Forelimb muscle (tissue), 1 donor: ENCODE results near the gene MAP3K8. TPM values are rescaled to one million over a fixed set of nuclear protein-coding genes. Genes with fewer than 3 reads are reported as not detected.

Experiments used
- DNase-seq: peaks from one replicate; pipeline ENCODE4 v3.0.0-alpha.2; 2013; ENCODE audit warnings: low read depth
- polyA plus RNA-seq: library from polyadenylated mRNA; unstranded; fragments of 120-200 nt; gene quantifications from one replicate; pipeline ENCODE4 v1.2.1, GENCODE V29; 2013; ENCODE audit not compliant: insufficient read length

Gene MAP3K8
- 2.4 TPM for polyA plus RNA-seq

- no peak for DNase-seq
These were observed at the start of gene MAP3K8 for GRCh38 chr10:30433730-30434272. TSS of gene MAP3K8 (plus strand) at chr10:30434184. CDS start at chr10:30438939, 4,755 bp downstream.

DNA sequence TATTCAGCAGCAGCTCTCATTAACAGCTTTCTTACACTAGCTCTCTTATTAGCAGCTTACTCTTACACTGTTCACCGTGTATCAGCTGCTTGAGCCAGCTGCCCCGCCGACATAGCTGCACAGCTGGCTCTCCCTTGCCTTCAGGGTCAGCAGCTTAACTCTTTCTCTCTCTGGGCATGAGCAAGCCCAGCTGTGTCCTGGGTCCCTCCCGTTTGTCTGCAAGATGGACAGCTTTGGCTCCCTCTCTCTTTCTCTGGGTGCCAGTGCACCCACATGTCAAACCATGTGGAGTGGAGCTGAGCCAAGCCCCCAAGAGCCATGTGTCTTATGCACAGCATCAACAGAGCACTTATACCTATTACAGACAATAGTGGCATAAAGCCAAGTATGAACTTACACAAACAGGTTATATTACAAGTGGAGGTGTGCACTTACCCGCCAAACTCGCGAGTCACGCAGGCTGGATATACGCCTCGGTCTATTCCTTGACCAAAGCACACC lies 49.2 kb upstream of the MAP3K8 start:
- no peak for DNase-seq

DNA sequence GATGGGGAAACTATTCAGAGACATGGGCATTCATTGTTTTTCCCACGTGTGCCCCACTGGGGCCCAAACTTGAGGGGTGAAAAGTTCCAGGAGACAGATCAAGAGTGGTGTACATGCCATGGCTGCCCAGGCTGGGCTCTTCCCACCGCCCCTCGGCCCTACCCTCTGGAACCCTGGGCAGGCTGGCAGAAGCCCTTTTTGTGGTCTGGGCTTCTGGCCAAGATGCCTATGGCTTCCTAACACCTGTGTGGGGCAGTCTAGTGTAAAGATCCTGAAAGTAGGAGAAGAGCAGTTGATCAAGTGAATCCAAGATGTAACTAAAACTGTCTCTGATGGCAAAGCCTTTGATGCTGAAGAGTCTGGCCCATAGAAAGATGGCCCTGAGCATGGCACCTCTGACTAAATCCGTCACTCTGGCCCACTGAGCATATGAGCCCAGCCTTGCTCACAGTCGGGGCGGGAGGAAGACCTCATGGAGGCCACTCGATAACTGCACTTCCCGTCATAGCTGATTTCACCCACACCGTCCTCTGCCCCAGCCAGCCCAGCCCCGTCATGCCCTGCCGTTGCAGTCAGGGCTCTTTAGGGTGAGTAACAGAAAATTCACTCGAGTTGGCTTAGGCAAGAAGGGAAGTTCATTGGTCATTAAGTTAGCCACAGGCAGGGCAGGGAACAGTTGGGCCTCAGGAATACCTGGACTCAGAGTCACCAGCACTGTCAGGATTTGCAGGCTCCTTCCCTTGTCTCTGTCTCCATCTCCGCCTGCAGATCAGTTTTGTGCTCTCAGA lies 47.0 kb upstream of the MAP3K8 start:
- DNase-seq = no peak

- DNase-seq = no peak
These were observed 46.2 kb upstream of the MAP3K8 start for GRCh38 chr10:30387646-30388243.

DNA sequence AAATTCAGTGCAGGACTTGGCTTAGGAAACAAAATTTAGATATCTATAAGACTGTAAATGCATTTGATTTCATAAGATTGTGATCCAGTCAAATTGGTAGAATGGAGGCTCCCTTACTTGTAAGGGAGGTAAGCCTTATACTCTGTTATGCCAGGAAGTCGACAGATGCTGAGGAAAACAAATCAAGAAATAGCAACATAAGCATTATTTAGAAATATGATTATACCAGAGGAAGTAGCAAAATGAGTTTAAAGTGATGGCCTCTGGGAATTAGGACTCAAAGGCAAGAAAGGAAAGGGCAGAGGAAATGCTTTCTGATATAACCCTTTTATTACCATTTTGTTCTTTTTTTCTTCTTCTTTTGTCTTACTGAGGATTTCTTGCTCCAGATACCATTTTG lies 44.4 kb upstream of the MAP3K8 start:
- no peak for DNase-seq

GRCh38 chr10:30390207-30390606 lies 43.8 kb upstream of the MAP3K8 start:
- DNase-seq = no peak

DNA sequence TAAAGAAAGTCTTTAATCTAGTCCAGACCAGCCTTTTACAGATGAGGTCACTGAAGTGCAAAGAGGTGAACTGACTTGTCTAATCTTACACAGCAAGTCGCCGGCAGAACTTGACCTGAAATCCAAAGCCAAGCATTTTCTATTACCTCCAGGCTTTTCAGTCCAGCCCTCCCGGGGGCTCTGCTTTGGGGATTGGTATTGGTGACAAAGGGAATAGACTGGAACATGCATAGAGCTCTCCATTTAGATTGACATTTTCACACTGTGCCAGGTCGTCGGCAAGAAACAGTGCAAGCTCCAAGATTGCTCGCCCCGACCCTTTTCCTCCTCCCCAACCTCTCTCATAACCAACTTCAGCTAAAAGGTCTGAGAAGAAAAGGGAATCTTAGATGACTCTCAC lies 42.7 kb upstream of the MAP3K8 start:
- DNase-seq = no peak

DNA sequence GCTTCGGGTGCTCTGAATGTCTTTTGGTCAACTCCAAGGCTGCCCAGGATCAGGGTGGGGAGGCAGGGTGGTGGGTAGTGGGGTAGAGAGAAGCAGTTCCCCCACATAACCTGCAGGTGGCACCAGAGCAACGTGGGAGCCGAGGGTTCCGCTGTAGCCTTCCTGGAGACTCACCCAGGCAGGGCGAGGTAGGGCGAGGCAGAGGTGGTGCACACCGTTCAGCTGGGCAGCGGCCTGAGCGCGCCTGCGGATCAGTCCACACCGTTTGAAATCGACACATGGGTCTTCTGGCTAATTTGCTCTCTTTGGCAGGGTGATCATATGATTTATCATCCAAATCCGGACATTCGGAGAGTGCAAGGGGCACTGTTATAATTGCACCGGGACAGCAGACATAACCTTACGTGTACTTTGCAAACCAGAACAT lies 41.4 kb upstream of the MAP3K8 start:
- DNase-seq = no peak

DNA sequence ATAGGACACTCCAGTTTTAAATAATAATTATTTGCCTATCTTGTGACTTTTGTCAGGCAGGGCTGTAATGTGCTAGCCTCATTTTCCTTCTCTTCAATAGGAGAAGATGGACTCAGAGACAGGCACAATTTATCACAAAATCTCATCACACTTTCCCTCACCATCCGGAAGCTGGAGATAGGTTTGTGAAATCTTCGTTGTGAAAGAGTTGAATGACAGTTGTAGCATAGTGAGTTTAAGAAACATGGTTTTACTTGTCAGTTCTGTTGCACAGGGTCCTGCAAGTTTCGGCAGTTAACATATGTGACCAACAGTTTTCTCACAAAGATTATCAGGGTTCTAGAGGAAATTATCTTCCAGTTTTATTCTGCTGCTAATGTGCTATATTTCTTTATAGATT lies 37.7 kb upstream of the MAP3K8 start:
- no peak for DNase-seq

DNA sequence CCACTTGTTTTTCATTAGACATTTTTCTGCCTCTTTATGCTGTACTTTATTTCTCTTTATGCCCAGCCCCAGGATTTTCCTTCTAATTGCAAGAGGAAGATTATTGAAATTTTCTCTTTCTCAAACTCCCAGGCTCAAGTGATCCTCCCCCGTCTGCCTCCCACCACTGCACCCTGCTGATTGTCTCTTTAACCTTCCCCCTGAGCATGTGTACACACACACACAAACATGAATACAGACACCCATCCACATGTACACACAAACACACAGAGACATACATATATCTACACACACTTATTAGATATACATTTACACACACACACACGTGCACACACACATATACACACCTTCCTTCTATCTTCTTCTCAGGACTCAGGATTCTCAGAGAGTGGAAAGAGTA lies 37.3 kb upstream of the MAP3K8 start:
- no peak for DNase-seq

- no peak for DNase-seq
These were observed 35.8 kb upstream of the MAP3K8 start for GRCh38 chr10:30398193-30398592.

DNA sequence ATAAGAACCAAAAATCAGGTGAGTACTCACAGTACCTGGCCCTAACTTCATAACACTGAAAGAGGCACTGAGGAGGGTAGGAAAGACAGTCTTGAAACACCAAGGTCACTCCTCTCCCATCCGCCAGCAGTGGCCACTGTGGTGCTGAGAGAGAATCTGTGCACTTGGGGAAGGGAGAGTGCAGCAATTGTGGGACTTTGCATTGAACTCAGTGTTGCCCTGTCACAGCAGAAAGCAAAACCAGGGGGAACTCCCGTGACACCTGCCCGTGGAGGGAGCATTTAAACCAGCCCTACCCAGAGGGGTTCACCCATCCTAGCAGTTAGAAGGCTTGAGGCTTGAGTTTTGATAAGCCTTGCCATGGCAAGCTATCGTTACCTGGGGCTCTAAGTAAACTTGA lies 35.2 kb upstream of the MAP3K8 start:
- DNase-seq = no peak

GRCh38 chr10:30403494-30403893 lies 30.5 kb upstream of the MAP3K8 start:
- no peak for DNase-seq

GRCh38 chr10:30404540-30404939 lies 29.4 kb upstream of the MAP3K8 start:
- DNase-seq = no peak

- DNase-seq = no peak
These were observed 22.7 kb upstream of the MAP3K8 start for GRCh38 chr10:30411263-30411662.

DNA sequence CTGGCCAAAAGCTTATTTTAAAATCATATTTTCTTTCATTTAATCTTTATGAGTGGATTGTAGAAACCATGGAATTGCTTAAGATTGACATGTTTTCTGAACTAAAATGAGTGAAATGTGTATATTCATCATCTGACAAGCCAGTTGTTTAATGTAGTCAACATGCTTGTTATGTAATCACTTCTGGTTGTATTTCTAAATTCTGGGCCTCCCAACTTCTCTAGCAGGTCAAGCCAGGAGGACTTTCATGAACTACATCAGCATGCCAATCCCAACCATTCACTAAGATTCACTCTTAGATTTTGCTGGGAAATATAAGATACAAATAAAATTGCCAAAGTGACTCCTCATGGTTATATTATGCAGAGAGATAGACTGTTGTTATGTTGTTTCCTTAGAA lies 21.1 kb upstream of the MAP3K8 start:
- DNase-seq = no peak

GRCh38 chr10:30413996-30414576 lies 19.9 kb upstream of the MAP3K8 start:
- no peak for DNase-seq

DNA sequence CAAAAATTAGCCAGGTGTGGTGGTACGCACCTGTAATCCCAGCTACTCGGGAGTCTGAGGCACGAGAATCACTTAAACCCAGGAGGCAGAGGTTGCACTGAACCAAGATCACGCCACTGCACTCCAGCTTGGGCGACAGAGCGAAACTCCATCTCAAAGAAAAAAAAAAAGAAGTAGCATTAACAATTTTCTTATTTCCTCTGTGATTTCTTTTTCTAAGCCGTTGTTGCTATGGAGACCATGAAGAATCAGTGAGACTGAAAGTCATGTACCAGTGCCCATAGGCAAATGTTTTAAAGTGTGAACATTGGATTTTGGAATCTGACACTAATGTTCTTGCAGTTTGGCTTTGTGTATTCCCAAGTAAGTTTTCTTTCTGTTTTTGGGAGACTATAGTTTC lies 18.4 kb upstream of the MAP3K8 start:
- no peak for DNase-seq

DNA sequence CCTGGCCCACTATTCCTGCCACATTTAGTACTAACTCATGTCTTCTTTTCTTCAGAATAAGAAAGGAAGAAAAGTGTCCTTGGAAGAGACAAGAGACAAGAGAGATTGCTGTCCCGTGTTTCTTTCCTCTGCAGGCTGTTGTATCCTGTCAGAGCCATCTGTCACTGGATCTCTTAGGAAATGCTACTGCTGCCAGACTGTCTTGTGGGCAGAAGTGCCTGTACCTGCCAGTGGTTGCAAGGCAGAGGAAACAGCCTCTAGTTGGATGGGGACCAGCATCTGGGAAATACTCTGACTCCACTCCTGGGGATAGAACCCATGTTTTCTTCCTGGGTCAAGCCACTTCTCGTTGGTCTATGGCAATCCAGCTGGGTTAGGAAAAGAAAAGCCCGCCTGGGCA lies 16.7 kb upstream of the MAP3K8 start:
- DNase-seq = no peak

GRCh38 chr10:30420266-30420665 lies 13.7 kb upstream of the MAP3K8 start:
- DNase-seq = no peak

DNA sequence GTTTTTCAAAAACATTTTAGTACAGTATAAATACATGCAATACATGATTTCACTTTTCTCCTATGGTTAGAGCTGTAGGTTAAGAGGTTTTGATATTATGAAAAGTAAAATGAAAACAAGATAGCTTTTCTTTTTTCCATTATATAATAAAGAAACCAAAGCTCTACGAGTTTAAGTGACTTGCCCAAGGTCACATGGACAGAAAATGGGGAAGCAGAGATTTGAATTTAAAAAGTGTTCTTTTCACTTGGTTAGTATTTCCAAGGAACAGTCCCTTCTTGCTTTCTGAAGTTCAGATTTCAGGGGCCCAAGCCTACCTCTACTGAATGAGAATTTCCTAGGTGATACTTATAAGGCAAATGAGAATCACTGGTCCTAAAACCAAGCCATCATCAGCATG lies 13.2 kb upstream of the MAP3K8 start:
- DNase-seq = no peak

- DNase-seq = no peak
These were observed 11.8 kb upstream of the MAP3K8 start for GRCh38 chr10:30422151-30422695.
